SK-N-SH (cell line): Measurements from ENCODE around the gene MYL1. TPM values are rescaled to one million over a fixed set of nuclear protein-coding genes. Genes with fewer than 3 reads are reported as not detected.

Experiments
- CTCF ChIA-PET: fragments of 300-600, 350-600 bp; formaldehyde crosslinking; extraction: SDS; loops from one replicate; lab custom pipeline; 2021; lab: Yijun Ruan, JAX
- POLR2A ChIA-PET: fragments of 350-600 bp; sonication (Branson Sonifier 250); formaldehyde crosslinking; extraction: SDS; loops from one replicate; lab custom pipeline; 2020; ENCODE audit warnings: antibody characterized with exemption, inconsistent platforms; lab: Yijun Ruan, JAX
- DNase-seq: peaks from one replicate; pipeline ENCODE4 v3.0.0; 2012
- H2AFZ ChIP-seq: fragments of 200-600 bp; sonication (generic); 2 replicates; pipeline ENCODE4 v1.8.1; 2016; ENCODE audit warnings: antibody characterized with exemption, mild to moderate bottlenecking, low read depth
- H3F3A ChIP-seq: fragments of 200-600 bp; sonication (generic); replicated peaks from 2 replicates; pipeline ENCODE3; 2016; ENCODE audit warnings: antibody characterized with exemption, mild to moderate bottlenecking; ENCODE audit not compliant: insufficient read depth
- H3K27ac ChIP-seq, 2 experiments: fragments of 200-500 bp in 1 of 2; fragments of 200-600 bp in 1 of 2; sonication (Bioruptor generic) in 1 of 2; sonication (generic), shearing (Covaris generic) in 1 of 2; 2 replicates each; pipeline versions ENCODE4 v1.5.1 to v1.6.1; 2014 to 2016; ENCODE audit warnings: low read depth in 2 of 2, inconsistent platforms in 1 of 2, low read length in 1 of 2, mild to moderate bottlenecking in 1 of 2, mixed read lengths in 1 of 2
- H3K27me3 ChIP-seq: fragments of 200-600 bp; sonication (generic), shearing (Covaris generic); 2 replicates; pipeline ENCODE4 v1.6.1; 2016; ENCODE audit warnings: mixed run types; ENCODE audit not compliant: insufficient read depth
- H3K36me3 ChIP-seq, 2 experiments: fragments of 200-500 bp in 1 of 2; fragments of 200-600 bp in 1 of 2; sonication (Bioruptor generic) in 1 of 2; sonication (generic) in 1 of 2; replicated peaks in 1 of 2; 2 replicates each; pipeline versions ENCODE3 to v1.5.1; 2014 to 2016; ENCODE audit warnings: low read length in 1 of 2, mild to moderate bottlenecking in 1 of 2; ENCODE audit not compliant: insufficient read depth in 2 of 2, control insufficient read depth in 1 of 2
- H3K4me1 ChIP-seq, 2 experiments: fragments of 200-500 bp in 1 of 2; fragments of 200-600 bp in 1 of 2; sonication (Bioruptor generic) in 1 of 2; sonication (generic), shearing (Covaris generic) in 1 of 2; 2 replicates each; pipeline versions ENCODE4 v1.5.1 to v1.6.1; 2014 to 2016; ENCODE audit warnings: low read depth in 1 of 2, low read length in 1 of 2, mixed run types in 1 of 2; ENCODE audit not compliant: insufficient read depth in 2 of 2, control insufficient read depth in 1 of 2
- H3K4me2 ChIP-seq: fragments of 200-600 bp; sonication (generic), shearing (Covaris generic); 2 replicates; pipeline ENCODE4 v1.6.1; 2017; ENCODE audit warnings: mixed run types
- H3K4me3 ChIP-seq, 2 experiments: fragments of 200-500 bp in 1 of 2; fragments of 200-600 bp in 1 of 2; sonication (Bioruptor generic) in 1 of 2; sonication (generic), shearing (Covaris generic) in 1 of 2; 2 replicates each; pipeline versions ENCODE4 v1.5.1 to v1.8.1; 2014 to 2016; ENCODE audit warnings: low read depth in 2 of 2, inconsistent platforms in 1 of 2, low read length in 1 of 2, mild to moderate bottlenecking in 1 of 2, mixed read lengths in 1 of 2, moderate library complexity in 1 of 2
- H3K79me2 ChIP-seq: fragments of 200-600 bp; sonication (generic); 2 replicates; pipeline ENCODE4 v1.8.1; 2017; ENCODE audit warnings: mild to moderate bottlenecking; ENCODE audit not compliant: insufficient read depth
- H3K9ac ChIP-seq: fragments of 200-600 bp; sonication (generic); 2 replicates; pipeline ENCODE4 v1.6.1; 2017; ENCODE audit warnings: mixed run types
- H3K9me2 ChIP-seq: fragments of 200-600 bp; sonication (generic); 2 replicates; pipeline ENCODE4 v1.6.1; 2017; ENCODE audit warnings: mixed run types
- H3K9me3 ChIP-seq: fragments of 200-600 bp; sonication (generic); 2 replicates; pipeline ENCODE4 v1.6.1; 2017; ENCODE audit warnings: mixed run types, mild to moderate bottlenecking, moderate library complexity
- H4K20me1 ChIP-seq: fragments of 200-600 bp; sonication (generic); 2 replicates; pipeline ENCODE4 v1.6.1; 2017; ENCODE audit warnings: mild to moderate bottlenecking, mixed run types; ENCODE audit not compliant: insufficient read depth
- GATA2 ChIP-seq: sonication (generic); formaldehyde crosslinking; IDR thresholded peaks from 2 replicates; pipeline ENCODE4 v1.5.0; 2020; ENCODE audit warnings: mild to moderate bottlenecking, missing genetic modification reagents
- SMC3 ChIP-seq: IDR thresholded peaks from 2 replicates; pipeline ENCODE4 v1.6.1; 2012; ENCODE audit warnings: low read depth, low read length, improper control_type of control experiment
- TAF1 ChIP-seq: IDR thresholded peaks from 2 replicates; pipeline ENCODE4 v1.6.1; 2012; ENCODE audit warnings: low read depth, mild to moderate bottlenecking, low read length, moderate library complexity, borderline replicate concordance
- WGBS: methylation state at CpG from one replicate; pipeline ENCODE4 v1.1.6; 2017; ENCODE audit warnings: low lambda C conversion rate; 5-methylcytosine and 5-hydroxymethylcytosine counted together
- polyA plus RNA-seq, 3 experiments: library from polyadenylated mRNA; depleted of rRNA; stranded (reverse); fragments of >200 nt; gene quantifications; 2 replicates each; pipeline ENCODE4 v1.2.3, GENCODE V29; 2012
- TF ChIP-seq, protein P1 (sequence below): IDR thresholded peaks from 2 replicates; pipeline ENCODE4 v1.4.0; 2012; ENCODE audit warnings: low read depth, borderline replicate concordance
- TF ChIP-seq, protein P2 (sequence below): IDR thresholded peaks from 2 replicates; pipeline ENCODE4 v1.4.0; 2012; ENCODE audit warnings: low read depth, borderline replicate concordance
- TF ChIP-seq, protein P3 (sequence below): fragments of 200-600 bp; sonication (generic); IDR thresholded peaks from 2 replicates; pipeline ENCODE4 v1.6.1; 2017; ENCODE audit warnings: antibody characterized with exemption, mild to moderate bottlenecking, moderate library complexity

MYL1 gene
- polyA plus RNA-seq, 1 of the 3 experiments (the other 2 are of a cell fraction): not detected

DNA sequence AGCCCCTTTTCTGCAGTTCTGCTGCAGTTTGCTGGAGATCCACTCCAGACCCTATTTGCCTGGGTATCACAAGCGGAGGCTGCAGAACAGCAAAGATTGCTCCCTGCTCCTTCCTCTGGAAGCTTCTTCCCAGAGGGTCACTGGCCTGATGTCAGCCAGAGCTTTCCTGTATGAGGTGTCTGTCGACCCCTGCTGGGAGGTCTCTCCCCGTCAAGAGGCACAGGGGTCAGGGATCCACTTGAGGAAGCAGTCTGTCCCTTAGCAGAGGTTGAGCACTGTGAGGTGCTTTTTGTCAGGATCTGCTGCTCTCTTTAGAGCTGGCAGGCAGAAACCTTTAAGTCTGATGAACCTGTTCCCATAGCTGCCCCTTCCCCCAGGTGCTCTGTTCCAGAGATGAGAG, 42.0 kb upstream of the MYL1 start:
- Histone ChIP-seq H3K4me1 (no peaks in the 10 kb centered on the region), H2AFZ (no peak overlapping the region), H3K9ac (no peak overlapping the region), H4K20me1 (no peaks in the 10 kb centered on the region), H3K27ac (no peak overlapping the region), H3K4me2 (no peak overlapping the region), H3F3A (no peaks in the 10 kb centered on the region), H3K9me2 (no peaks in the 10 kb centered on the region), H3K79me2 (no peaks in the 10 kb centered on the region), H3K4me3 (no peak overlapping the region), H3K27me3 (no peaks in the 10 kb centered on the region), H3K9me3 (no peaks in the 10 kb centered on the region), H3K36me3 (no peaks in the 10 kb centered on the region)
- no peak for DNase-seq
- TF ChIP-seq, protein P1, sequence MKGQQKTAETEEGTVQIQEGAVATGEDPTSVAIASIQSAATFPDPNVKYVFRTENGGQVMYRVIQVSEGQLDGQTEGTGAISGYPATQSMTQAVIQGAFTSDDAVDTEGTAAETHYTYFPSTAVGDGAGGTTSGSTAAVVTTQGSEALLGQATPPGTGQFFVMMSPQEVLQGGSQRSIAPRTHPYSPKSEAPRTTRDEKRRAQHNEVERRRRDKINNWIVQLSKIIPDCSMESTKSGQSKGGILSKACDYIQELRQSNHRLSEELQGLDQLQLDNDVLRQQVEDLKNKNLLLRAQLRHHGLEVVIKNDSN: no peak
- TF ChIP-seq GATA2 (CRISPR knock-in tag) (no peak), SMC3 (no peak), TAF1 (no peak)
- TF ChIP-seq, protein P2, sequence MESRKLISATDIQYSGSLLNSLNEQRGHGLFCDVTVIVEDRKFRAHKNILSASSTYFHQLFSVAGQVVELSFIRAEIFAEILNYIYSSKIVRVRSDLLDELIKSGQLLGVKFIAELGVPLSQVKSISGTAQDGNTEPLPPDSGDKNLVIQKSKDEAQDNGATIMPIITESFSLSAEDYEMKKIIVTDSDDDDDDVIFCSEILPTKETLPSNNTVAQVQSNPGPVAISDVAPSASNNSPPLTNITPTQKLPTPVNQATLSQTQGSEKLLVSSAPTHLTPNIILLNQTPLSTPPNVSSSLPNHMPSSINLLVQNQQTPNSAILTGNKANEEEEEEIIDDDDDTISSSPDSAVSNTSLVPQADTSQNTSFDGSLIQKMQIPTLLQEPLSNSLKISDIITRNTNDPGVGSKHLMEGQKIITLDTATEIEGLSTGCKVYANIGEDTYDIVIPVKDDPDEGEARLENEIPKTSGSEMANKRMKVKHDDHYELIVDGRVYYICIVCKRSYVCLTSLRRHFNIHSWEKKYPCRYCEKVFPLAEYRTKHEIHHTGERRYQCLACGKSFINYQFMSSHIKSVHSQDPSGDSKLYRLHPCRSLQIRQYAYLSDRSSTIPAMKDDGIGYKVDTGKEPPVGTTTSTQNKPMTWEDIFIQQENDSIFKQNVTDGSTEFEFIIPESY: no peak
- TF ChIP-seq, protein P3, sequence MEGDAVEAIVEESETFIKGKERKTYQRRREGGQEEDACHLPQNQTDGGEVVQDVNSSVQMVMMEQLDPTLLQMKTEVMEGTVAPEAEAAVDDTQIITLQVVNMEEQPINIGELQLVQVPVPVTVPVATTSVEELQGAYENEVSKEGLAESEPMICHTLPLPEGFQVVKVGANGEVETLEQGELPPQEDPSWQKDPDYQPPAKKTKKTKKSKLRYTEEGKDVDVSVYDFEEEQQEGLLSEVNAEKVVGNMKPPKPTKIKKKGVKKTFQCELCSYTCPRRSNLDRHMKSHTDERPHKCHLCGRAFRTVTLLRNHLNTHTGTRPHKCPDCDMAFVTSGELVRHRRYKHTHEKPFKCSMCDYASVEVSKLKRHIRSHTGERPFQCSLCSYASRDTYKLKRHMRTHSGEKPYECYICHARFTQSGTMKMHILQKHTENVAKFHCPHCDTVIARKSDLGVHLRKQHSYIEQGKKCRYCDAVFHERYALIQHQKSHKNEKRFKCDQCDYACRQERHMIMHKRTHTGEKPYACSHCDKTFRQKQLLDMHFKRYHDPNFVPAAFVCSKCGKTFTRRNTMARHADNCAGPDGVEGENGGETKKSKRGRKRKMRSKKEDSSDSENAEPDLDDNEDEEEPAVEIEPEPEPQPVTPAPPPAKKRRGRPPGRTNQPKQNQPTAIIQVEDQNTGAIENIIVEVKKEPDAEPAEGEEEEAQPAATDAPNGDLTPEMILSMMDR: no peak
- CTCF ChIA-PET: no interaction called here
- 10% methylated on average over 2 of the region's 3 CpGs for WGBS
- POLR2A ChIA-PET: no interaction called here

DNA sequence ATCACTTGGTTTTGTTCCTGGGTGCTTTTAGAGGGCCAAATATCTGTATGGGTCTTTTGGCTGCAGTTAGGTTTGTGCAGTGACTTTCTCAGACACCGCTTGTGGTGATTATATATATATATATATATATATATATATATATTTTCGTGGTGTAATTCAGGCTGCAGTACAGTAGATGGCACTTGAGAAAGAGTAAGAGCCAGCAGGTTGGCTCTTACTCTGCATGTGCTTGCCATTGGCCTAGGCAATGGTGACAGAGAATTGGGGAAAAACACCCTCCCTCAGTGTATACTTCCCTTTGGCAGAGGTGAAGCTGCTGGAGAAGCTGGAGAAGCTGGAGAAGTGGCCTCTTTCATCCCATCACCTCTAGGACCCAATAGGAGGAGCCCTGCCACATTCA, 22.2 kb upstream of the MYL1 start:
- DNase-seq: no peak
- CTCF ChIA-PET: no interaction called here
- Histone ChIP-seq H3K9me3 (no peaks in the 10 kb centered on the region), H3K79me2 (no peaks in the 10 kb centered on the region), H3K4me3 (no peak overlapping the region), H3K27me3 (no peaks in the 10 kb centered on the region), H3K4me1 (no peaks in the 10 kb centered on the region), H3K9me2 (no peaks in the 10 kb centered on the region), H4K20me1 (no peaks in the 10 kb centered on the region), H3K36me3 (no peaks in the 10 kb centered on the region), H2AFZ (no peak overlapping the region), H3F3A (no peaks in the 10 kb centered on the region), H3K9ac (no peak overlapping the region), H3K27ac (no peak overlapping the region), H3K4me2 (no peak overlapping the region)
- POLR2A ChIA-PET: no interaction called here
- WGBS: 4% methylated on average over 2 of the region's 2 CpGs
- TF ChIP-seq, protein P3: 0 out of 2 replicates have a peak, but pooled peaks have one; percentile 8
- no peak for TF ChIP-seq SMC3
